ENCODE data around the gene GLT6D1. TPM values are rescaled to one million over a fixed set of nuclear protein-coding genes. Genes with fewer than 3 reads are reported as not detected.

The GLT6D1 gene
- total RNA-seq, 4 donors from 2014 or later, result not detected

DNA sequence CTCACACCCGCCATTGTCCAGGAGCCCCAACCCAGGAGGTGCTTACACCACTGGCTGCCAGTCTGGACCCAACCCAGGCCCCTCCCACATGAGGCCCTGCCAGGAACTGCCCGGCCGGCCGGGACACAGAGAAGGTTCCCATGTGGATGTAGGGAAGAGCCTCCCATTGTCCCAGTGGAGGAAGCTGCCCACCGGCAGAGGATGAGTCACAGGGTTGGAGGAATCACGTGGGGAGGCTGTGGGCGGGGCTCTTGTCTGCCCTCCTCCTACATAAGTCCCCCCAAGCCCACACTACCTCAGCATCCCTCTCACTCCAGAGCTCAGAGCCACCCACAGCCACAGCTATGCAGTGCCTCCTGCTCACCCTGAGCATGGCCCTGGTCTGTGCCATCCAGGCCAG, 51.7 kb downstream of the GLT6D1 start:
- intact Hi-C loops (cut with DNase I; ENCODE audit: low total_unique reads), result no loop called here
- in situ Hi-C loops (cut with MboI; ENCODE audit: low pct_ligation_motif_present in 1 of 4, low pct_unique_long_range_greater_than_20kb in 1 of 4, low sequenced_read_pairs in 3 of 4), result no loop called here
- Histone ChIP-seq H3K9me3 (no peaks in the 10 kb centered on the region), H3K4me1 (no peaks in the 10 kb centered on the region), H3K27me3 (peaks cover 6% of the 10 kb centered on the region), H3K36me3 (no peaks in the 10 kb centered on the region), H3K4me3 (no peak overlapping the region), H3K27ac (no peak overlapping the region)
- no CpG with 5 or more reads among the region's 7 CpGs for WGBS, 2 donors (ENCODE audit: low coverage in 1 of 2)
- TF ChIP-seq EP300 (IDR thresholded peaks at IDR 0.05; ENCODE audit: low read depth) (no peak), POLR2A (IDR thresholded peaks at IDR 0.05) (no peak), POLR2AphosphoS5 (IDR thresholded peaks at IDR 0.05) (no peak)
- TF ChIP-seq, protein P1, sequence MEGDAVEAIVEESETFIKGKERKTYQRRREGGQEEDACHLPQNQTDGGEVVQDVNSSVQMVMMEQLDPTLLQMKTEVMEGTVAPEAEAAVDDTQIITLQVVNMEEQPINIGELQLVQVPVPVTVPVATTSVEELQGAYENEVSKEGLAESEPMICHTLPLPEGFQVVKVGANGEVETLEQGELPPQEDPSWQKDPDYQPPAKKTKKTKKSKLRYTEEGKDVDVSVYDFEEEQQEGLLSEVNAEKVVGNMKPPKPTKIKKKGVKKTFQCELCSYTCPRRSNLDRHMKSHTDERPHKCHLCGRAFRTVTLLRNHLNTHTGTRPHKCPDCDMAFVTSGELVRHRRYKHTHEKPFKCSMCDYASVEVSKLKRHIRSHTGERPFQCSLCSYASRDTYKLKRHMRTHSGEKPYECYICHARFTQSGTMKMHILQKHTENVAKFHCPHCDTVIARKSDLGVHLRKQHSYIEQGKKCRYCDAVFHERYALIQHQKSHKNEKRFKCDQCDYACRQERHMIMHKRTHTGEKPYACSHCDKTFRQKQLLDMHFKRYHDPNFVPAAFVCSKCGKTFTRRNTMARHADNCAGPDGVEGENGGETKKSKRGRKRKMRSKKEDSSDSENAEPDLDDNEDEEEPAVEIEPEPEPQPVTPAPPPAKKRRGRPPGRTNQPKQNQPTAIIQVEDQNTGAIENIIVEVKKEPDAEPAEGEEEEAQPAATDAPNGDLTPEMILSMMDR (IDR thresholded peaks at IDR 0.05), result no peak
- no peak for DNase-seq

- in situ Hi-C loops (cut with MboI; ENCODE audit: low pct_ligation_motif_present in 1 of 4, low pct_unique_long_range_greater_than_20kb in 1 of 4, low sequenced_read_pairs in 3 of 4), result no loop called here
- DNase-seq, result no peak
Measured at GRCh38 chr9:135586601-135587109, 52.7 kb downstream of the GLT6D1 start.

DNA sequence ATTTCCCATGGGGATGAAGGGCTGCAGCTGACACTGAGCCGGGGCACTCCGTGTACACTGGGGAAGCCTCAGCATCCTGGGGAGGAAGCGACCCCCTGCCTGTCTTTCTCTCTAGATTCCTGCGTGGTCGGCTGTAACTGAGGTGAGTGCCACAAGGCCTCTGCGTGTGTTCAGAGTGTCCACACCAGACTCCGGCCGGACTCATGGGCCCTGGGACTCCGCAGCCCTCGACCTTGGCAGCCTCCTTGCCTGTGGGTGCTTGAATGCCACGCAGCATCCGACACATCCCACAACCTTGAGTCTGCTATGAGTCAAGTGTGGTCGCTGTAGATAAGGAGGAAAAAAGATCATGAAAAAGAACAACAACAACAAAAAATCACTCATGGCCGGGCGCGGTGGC, 54.4 kb downstream of the GLT6D1 start:
- no peaks in the 10 kb centered on the region for H3K36me3 ChIP-seq
- H3K27ac ChIP-seq, result no peak overlapping the region
- no peak for TF ChIP-seq POLR2AphosphoS5 (IDR thresholded peaks at IDR 0.05)
- TF ChIP-seq EP300 (IDR thresholded peaks at IDR 0.05; ENCODE audit: low read depth), result no peak
- TF ChIP-seq POLR2A (IDR thresholded peaks at IDR 0.05), result no peak
- TF ChIP-seq, protein P1 (IDR thresholded peaks at IDR 0.05), result no peak
- no peak overlapping the region for H3K4me3 ChIP-seq
- H3K4me1 ChIP-seq, result no peaks in the 10 kb centered on the region
- H3K27me3 ChIP-seq, result no peaks in the 10 kb centered on the region
- no peak for DNase-seq
- intact Hi-C loops (cut with DNase I; ENCODE audit: low total_unique reads) (no loop called here), in situ Hi-C loops (cut with MboI; ENCODE audit: low pct_ligation_motif_present in 1 of 4, low pct_unique_long_range_greater_than_20kb in 1 of 4, low sequenced_read_pairs in 3 of 4) (no loop called here)
- WGBS, 2 donors (ENCODE audit: low coverage in 1 of 2), result 60 to 62% methylated on average over 10 to 16 of the region's 16 CpGs
- H3K9me3 ChIP-seq, result no peaks in the 10 kb centered on the region

More at GRCh38 chr9:135586601-135587109, 52.7 kb downstream of the GLT6D1 start:
- Histone ChIP-seq H3K27ac (no peak overlapping the region), H3K36me3 (no peaks in the 10 kb centered on the region), H3K9me3 (no peaks in the 10 kb centered on the region), H3K4me1 (no peaks in the 10 kb centered on the region), H3K27me3 (peaks cover 2% of the 10 kb centered on the region), H3K4me3 (no peak overlapping the region)
- WGBS, 2 donors (ENCODE audit: low coverage in 1 of 2), result 75% methylated on average over 15 of the region's 15 CpGs; no CpG with 5 or more reads in 1 of the 2 donors
- TF ChIP-seq, protein P1 (IDR thresholded peaks at IDR 0.05), result no peak
- TF ChIP-seq EP300 (IDR thresholded peaks at IDR 0.05; ENCODE audit: low read depth), result no peak
- no peak for TF ChIP-seq POLR2A (IDR thresholded peaks at IDR 0.05)
- no peak for TF ChIP-seq POLR2AphosphoS5 (IDR thresholded peaks at IDR 0.05)
- intact Hi-C loops (cut with DNase I; ENCODE audit: low total_unique reads), result no loop called here

GRCh38 chr9:135584371-135584770, 55.0 kb downstream of the GLT6D1 start:
- WGBS, 2 donors (ENCODE audit: low coverage in 1 of 2), result 20 to 28% methylated on average over 1 to 3 of the region's 5 CpGs
- H3K9me3 ChIP-seq, result no peaks in the 10 kb centered on the region
- no peaks in the 10 kb centered on the region for H3K36me3 ChIP-seq
- TF ChIP-seq, protein P1 (IDR thresholded peaks at IDR 0.05), result no peak
- TF ChIP-seq EP300 (IDR thresholded peaks at IDR 0.05; ENCODE audit: low read depth) (no peak), POLR2AphosphoS5 (IDR thresholded peaks at IDR 0.05) (no peak), POLR2A (IDR thresholded peaks at IDR 0.05) (no peak)
- in situ Hi-C loops (cut with MboI; ENCODE audit: low pct_ligation_motif_present in 1 of 4, low pct_unique_long_range_greater_than_20kb in 1 of 4, low sequenced_read_pairs in 3 of 4), result no loop called here
- no peak overlapping the region for H3K27ac ChIP-seq
- H3K4me3 ChIP-seq, result no peak overlapping the region
- no peaks in the 10 kb centered on the region for H3K4me1 ChIP-seq
- intact Hi-C loops (cut with DNase I; ENCODE audit: low total_unique reads), result no loop called here
- no peaks in the 10 kb centered on the region for H3K27me3 ChIP-seq
- DNase-seq, result no peak

All from transverse colon (tissue), 4 donors.